HCT116 (cell line): ENCODE measurements around the gene PCCA. TPM values are rescaled to one million over a fixed set of nuclear protein-coding genes. Genes with fewer than 3 reads are reported as not detected.

Source experiments
- ATAC-seq: fragments of 200-7000 bp; cut with Tn5 transposase; 2 replicates; pipeline ENCODE4 v1.9.1; 2020; ENCODE audit warnings: mild to moderate bottlenecking, moderate library complexity
- BruUV-seq: library from RNA; stranded (reverse); fragments of 400-500 nt; replicated peaks from 2 replicates; lab custom pipeline; 2021; lab: Mats Ljungman, UMichigan
- CTCF ChIA-PET: fragments of 300-600 bp; sonication (Branson Sonifier 250); formaldehyde crosslinking; loops from one replicate; lab custom pipeline; 2021; ENCODE audit warnings: antibody characterized with exemption; lab: Charles Lee
- POLR2A ChIA-PET: fragments of 300-600, 350-600 bp; sonication (Branson Sonifier 250); formaldehyde crosslinking; loops from one replicate; lab custom pipeline; 2021; ENCODE audit warnings: antibody characterized with exemption; lab: Charles Lee
- RAD21 ChIA-PET, 2 experiments: fragments of 300-600 bp; sonication (Branson Sonifier 250); formaldehyde crosslinking; loops; one replicate each; lab custom pipeline; 2023; ENCODE audit warnings: low total read pairs in 2 of 2; ENCODE audit not compliant: uncharacterized antibody in 2 of 2, unreplicated experiment in 2 of 2, low non-redundant PET in 1 of 2; lab: Charles Lee
- DNase-seq: peaks from one replicate; pipeline ENCODE4 v3.0.0-alpha.2; 2010; ENCODE audit warnings: low read depth, low spot score
- H2AFZ ChIP-seq: fragments of 200-600 bp; shearing (Covaris generic), sonication (generic); 2 replicates; pipeline ENCODE4 v1.6.1; 2017; ENCODE audit warnings: low read depth, mixed run types, mixed read lengths, antibody characterized with exemption, low read length; ENCODE audit not compliant: poor library complexity, severe bottlenecking
- H3K27ac ChIP-seq: 2 replicates; pipeline ENCODE4 v1.5.1; 2012; ENCODE audit warnings: low read depth, low read length
- H3K27me3 ChIP-seq: fragments of 200-600 bp; sonication (generic); 2 replicates; pipeline ENCODE4 v1.6.1; 2016; ENCODE audit warnings: mixed run types, low read length, mixed read lengths; ENCODE audit not compliant: insufficient read depth
- H3K36me3 ChIP-seq, 2 experiments: fragments of 200-500 bp in 1 of 2; fragments of 200-600 bp in 1 of 2; sonication (Bioruptor generic) in 1 of 2; sonication (generic) in 1 of 2; 2 replicates each; pipeline versions ENCODE4 v1.5.1 to v1.6.1; 2014 to 2016; ENCODE audit warnings: low read length in 2 of 2, inconsistent platforms in 1 of 2, mixed read lengths in 1 of 2, mixed run types in 1 of 2; ENCODE audit not compliant: insufficient read depth in 2 of 2, control insufficient read depth in 1 of 2
- H3K4me1 ChIP-seq, 2 experiments: fragments of 200-600 bp in 1 of 2; sonication (generic) in 1 of 2; 2 replicates each; pipeline versions ENCODE4 v1.5.1 to v1.6.1; 2012 to 2017; ENCODE audit warnings: low read length in 2 of 2, inconsistent platforms in 1 of 2, mild to moderate bottlenecking in 1 of 2, mixed read lengths in 1 of 2, mixed run types in 1 of 2, moderate library complexity in 1 of 2; ENCODE audit not compliant: insufficient read depth in 2 of 2, control insufficient read depth in 1 of 2
- H3K4me2 ChIP-seq: fragments of 200-600 bp; sonication (generic); 2 replicates; pipeline ENCODE4 v1.6.1; 2017; ENCODE audit warnings: mixed run types, low read length, mixed read lengths
- H3K4me3 ChIP-seq, 2 experiments: fragments of 200-600 bp in 1 of 2; sonication (generic) in 1 of 2; replicated peaks in 1 of 2; 2 replicates each; pipeline ENCODE4 v1.5.1; 2011 to 2016; ENCODE audit warnings: low read length in 2 of 2, control low read depth in 1 of 2, low read depth in 1 of 2, mild to moderate bottlenecking in 1 of 2, mixed read lengths in 1 of 2, mixed run types in 1 of 2
- H3K79me2 ChIP-seq: fragments of 200-600 bp; sonication (generic); 2 replicates; pipeline ENCODE4 v1.6.1; 2017; ENCODE audit warnings: mild to moderate bottlenecking, mixed run types, low read length, moderate library complexity, mixed read lengths; ENCODE audit not compliant: insufficient read depth
- H3K9ac ChIP-seq: fragments of 200-600 bp; sonication (generic); 2 replicates; pipeline ENCODE4 v1.6.1; 2016; ENCODE audit warnings: low read length, mixed read lengths
- H3K9me2 ChIP-seq: fragments of 200-600 bp; sonication (generic), shearing (Covaris generic); 2 replicates; pipeline ENCODE4 v1.6.1; 2017; ENCODE audit warnings: mixed run types, mild to moderate bottlenecking, moderate library complexity; ENCODE audit not compliant: insufficient read depth
- H3K9me3 ChIP-seq, 2 experiments: fragments of 200-500 bp in 1 of 2; fragments of 200-600 bp in 1 of 2; sonication (Bioruptor generic) in 1 of 2; sonication (generic) in 1 of 2; 2 replicates each; pipeline ENCODE4 v1.6.1; 2014 to 2017; ENCODE audit warnings: low read length in 2 of 2, mixed read lengths in 2 of 2, inconsistent platforms in 1 of 2, low read depth in 1 of 2, mild to moderate bottlenecking in 1 of 2, mixed run types in 1 of 2, moderate library complexity in 1 of 2; ENCODE audit not compliant: control insufficient read depth in 1 of 2, insufficient read depth in 1 of 2
- H4K20me1 ChIP-seq: fragments of 200-600 bp; sonication (generic), shearing (Covaris generic); 2 replicates; pipeline ENCODE4 v1.6.1; 2017; ENCODE audit warnings: mixed run types, mild to moderate bottlenecking, moderate library complexity; ENCODE audit not compliant: insufficient read depth
- CEBPB ChIP-seq: IDR thresholded peaks from 2 replicates; pipeline ENCODE4 v1.6.1; 2012; ENCODE audit warnings: low read depth
- EGR1 ChIP-seq: IDR thresholded peaks from 2 replicates; pipeline ENCODE4 v1.6.1; 2012; ENCODE audit warnings: low read depth
- EZH2 ChIP-seq: fragments of 200-600 bp; sonication (generic); IDR thresholded peaks from 2 replicates; pipeline ENCODE4 v1.6.1; 2017; ENCODE audit warnings: antibody characterized with exemption, mixed run types
- EZH2phosphoT487 ChIP-seq: fragments of 200-600 bp; IDR thresholded peaks from 2 replicates; pipeline ENCODE4 v1.6.1; 2018; ENCODE audit warnings: antibody characterized with exemption, borderline replicate concordance
- FOSL1 ChIP-seq: IDR thresholded peaks from 2 replicates; pipeline ENCODE4 v1.6.1; 2012; ENCODE audit warnings: low read depth
- JUND ChIP-seq: IDR thresholded peaks from 2 replicates; pipeline ENCODE4 v1.6.1; 2012
- POLR2AphosphoS5 ChIP-seq: IDR thresholded peaks from 2 replicates; pipeline ENCODE4 v1.6.1; 2011; ENCODE audit warnings: mild to moderate bottlenecking, low read depth, low read length, moderate library complexity
- SIN3A ChIP-seq: IDR thresholded peaks from 2 replicates; pipeline ENCODE4 v1.6.1; 2012; ENCODE audit warnings: low read depth
- SP1 ChIP-seq: IDR thresholded peaks from 2 replicates; pipeline ENCODE4 v1.6.1; 2012; ENCODE audit warnings: low read depth
- SRF ChIP-seq: IDR thresholded peaks from 2 replicates; pipeline ENCODE4 v1.6.1; 2012; ENCODE audit warnings: low read depth
- TCF7L2 ChIP-seq: IDR thresholded peaks from 2 replicates; pipeline ENCODE4 v1.7.0; 2011; ENCODE audit warnings: borderline replicate concordance, inconsistent platforms; ENCODE audit not compliant: insufficient read depth, insufficient read length; ENCODE audit errors: extremely low read depth
- YY1 ChIP-seq: IDR thresholded peaks from 2 replicates; pipeline ENCODE4 v1.6.1; 2011; ENCODE audit warnings: low read length, low read depth, moderate library complexity, mild to moderate bottlenecking; ENCODE audit not compliant: insufficient replicate concordance; ENCODE audit errors: extremely low read depth
- ZFX ChIP-seq: fragments of 450-650 bp; IDR thresholded peaks from 2 replicates; pipeline ENCODE4 v1.6.1; 2017
- ZNF274 ChIP-seq: fragments of 200-500 bp; sonication (Bioruptor generic); IDR thresholded peaks from 2 replicates; pipeline ENCODE4 v1.6.1; 2014; ENCODE audit warnings: mild to moderate bottlenecking, low read depth, low read length, inconsistent platforms
- intact Hi-C: fragments of 100-400 bp; cut with micrococcal nuclease; formaldehyde crosslinking; loops from 2 replicates; pipeline ENCODE4 v1.10.0; 2022
- total RNA-seq: library from RNA; stranded (reverse); gene quantifications from one replicate; pipeline ENCODE4 v1.2.1, GENCODE V29; 2021; ENCODE audit not compliant: unreplicated experiment
- TF ChIP-seq, protein P1 (sequence below): IDR thresholded peaks from 2 replicates; pipeline ENCODE4 v1.6.1; 2012; ENCODE audit warnings: low read depth

The PCCA gene
- total RNA-seq, 1 experiment from 2014 or later = 23.0 TPM

DNA sequence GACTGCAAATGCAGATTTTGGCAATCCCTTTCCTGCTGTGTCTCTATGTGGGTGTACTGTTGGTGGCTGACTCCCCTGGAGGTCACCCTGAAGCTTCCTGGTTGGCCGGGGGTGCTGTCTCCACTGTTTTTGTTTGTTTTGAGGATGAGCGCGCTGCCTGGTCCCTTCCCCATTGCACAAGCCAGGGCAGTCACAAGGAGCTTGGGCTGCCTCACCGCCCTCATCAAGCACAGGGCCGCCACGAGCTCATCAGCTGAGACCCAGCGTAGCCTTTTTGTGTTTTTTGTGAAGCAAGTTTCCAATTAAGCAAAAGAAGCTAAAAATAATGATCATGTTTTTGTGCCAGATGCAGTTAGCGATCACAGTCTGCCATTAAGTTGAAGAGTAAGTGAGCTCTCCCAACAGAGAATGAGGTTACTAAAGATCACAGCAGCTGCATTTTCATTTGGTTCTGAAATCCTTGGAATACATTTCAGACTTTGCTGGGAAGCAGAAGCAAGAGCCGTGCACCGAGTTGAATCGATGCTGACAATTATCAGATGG lies 441.8 kb downstream of the PCCA start:
- no peaks in the 10 kb centered on the region for H3K9me3 ChIP-seq
- no peaks in the 10 kb centered on the region for H3K36me3 ChIP-seq
- no peak overlapping the region for H3K4me2 ChIP-seq
- ATAC-seq = no peak
- RAD21 ChIA-PET = no interaction called here
- no peaks in the 10 kb centered on the region for H4K20me1 ChIP-seq
- TF ChIP-seq SRF = no peak
- TF ChIP-seq FOSL1 = no peak
- TF ChIP-seq, protein P1, sequence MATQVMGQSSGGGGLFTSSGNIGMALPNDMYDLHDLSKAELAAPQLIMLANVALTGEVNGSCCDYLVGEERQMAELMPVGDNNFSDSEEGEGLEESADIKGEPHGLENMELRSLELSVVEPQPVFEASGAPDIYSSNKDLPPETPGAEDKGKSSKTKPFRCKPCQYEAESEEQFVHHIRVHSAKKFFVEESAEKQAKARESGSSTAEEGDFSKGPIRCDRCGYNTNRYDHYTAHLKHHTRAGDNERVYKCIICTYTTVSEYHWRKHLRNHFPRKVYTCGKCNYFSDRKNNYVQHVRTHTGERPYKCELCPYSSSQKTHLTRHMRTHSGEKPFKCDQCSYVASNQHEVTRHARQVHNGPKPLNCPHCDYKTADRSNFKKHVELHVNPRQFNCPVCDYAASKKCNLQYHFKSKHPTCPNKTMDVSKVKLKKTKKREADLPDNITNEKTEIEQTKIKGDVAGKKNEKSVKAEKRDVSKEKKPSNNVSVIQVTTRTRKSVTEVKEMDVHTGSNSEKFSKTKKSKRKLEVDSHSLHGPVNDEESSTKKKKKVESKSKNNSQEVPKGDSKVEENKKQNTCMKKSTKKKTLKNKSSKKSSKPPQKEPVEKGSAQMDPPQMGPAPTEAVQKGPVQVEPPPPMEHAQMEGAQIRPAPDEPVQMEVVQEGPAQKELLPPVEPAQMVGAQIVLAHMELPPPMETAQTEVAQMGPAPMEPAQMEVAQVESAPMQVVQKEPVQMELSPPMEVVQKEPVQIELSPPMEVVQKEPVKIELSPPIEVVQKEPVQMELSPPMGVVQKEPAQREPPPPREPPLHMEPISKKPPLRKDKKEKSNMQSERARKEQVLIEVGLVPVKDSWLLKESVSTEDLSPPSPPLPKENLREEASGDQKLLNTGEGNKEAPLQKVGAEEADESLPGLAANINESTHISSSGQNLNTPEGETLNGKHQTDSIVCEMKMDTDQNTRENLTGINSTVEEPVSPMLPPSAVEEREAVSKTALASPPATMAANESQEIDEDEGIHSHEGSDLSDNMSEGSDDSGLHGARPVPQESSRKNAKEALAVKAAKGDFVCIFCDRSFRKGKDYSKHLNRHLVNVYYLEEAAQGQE = no peak
- TF ChIP-seq ZFX = no peak
- TF ChIP-seq CEBPB = no peak
- TF ChIP-seq TCF7L2 = no peak
- no peak for TF ChIP-seq JUND
- no peak for TF ChIP-seq EGR1
- no peak for TF ChIP-seq SIN3A
- TF ChIP-seq ZNF274 = no peak
- no peak for TF ChIP-seq EZH2phosphoT487
- TF ChIP-seq YY1 = no peak
- no peak for TF ChIP-seq EZH2
- TF ChIP-seq SP1 = no peak
- TF ChIP-seq POLR2AphosphoS5 = no peak
- TF ChIP-seq, all 23 proteins: peak for 0
- ChIA-PET POLR2A (no interaction called here), CTCF (no interaction called here)
- no peaks in the 10 kb centered on the region for H3K4me1 ChIP-seq
- H3K27ac ChIP-seq = no peak overlapping the region
- H3K79me2 ChIP-seq = no peaks in the 10 kb centered on the region
- no peak overlapping the region for H2AFZ ChIP-seq
- intact Hi-C loops = no loop called here
- H3K9me2 ChIP-seq = no peaks in the 10 kb centered on the region
- H3K4me3 ChIP-seq = no peak overlapping the region
- H3K27me3 ChIP-seq = no peaks in the 10 kb centered on the region
- BruUV-seq = no TSS peak
- no peak for DNase-seq
- no peak overlapping the region for H3K9ac ChIP-seq
